ENCODE results near the gene MYLK.

The MYLK gene

GRCh38 chr3:123778991-123779622 is 105.0 kb downstream of the MYLK start:
- H3K4me1 ChIP-seq (ENCODE audit: low read depth, poor library complexity, severe bottlenecking) = no peaks in the 10 kb centered on the region
- no peak overlapping the region for H2AFZ ChIP-seq (ENCODE audit: low read depth)
- H3K9ac ChIP-seq = no peak overlapping the region
- no peak for TF ChIP-seq CTCF (conservative IDR thresholded peaks at IDR 0.05; ENCODE audit: low read depth, low read length)
- no peaks in the 10 kb centered on the region for H3K36me3 ChIP-seq (ENCODE audit: insufficient read depth)
- H3K27ac ChIP-seq = no peak overlapping the region
- no peaks in the 10 kb centered on the region for H3K27me3 ChIP-seq (ENCODE audit: insufficient read depth, low read depth)
- H4K20me1 ChIP-seq (ENCODE audit: insufficient read depth) = no peaks in the 10 kb centered on the region
- H3K4me2 ChIP-seq = no peak overlapping the region
- H3K4me3 ChIP-seq (IDR thresholded peaks at IDR 0.05; ENCODE audit: insufficient read depth, low read depth, low read length) = no peak overlapping the region
- no peaks in the 10 kb centered on the region for H3K79me2 ChIP-seq (ENCODE audit: insufficient read depth, low read depth)

- Histone ChIP-seq H3K4me2 (no peak overlapping the region), H3K9ac (no peak overlapping the region), H3K4me3 (IDR thresholded peaks at IDR 0.05; ENCODE audit: insufficient read depth, low read depth, low read length) (no peak overlapping the region), H3K36me3 (ENCODE audit: insufficient read depth) (no peaks in the 10 kb centered on the region), H3K27ac (no peak overlapping the region), H4K20me1 (ENCODE audit: insufficient read depth) (no peaks in the 10 kb centered on the region), H3K79me2 (ENCODE audit: insufficient read depth, low read depth) (no peaks in the 10 kb centered on the region), H3K27me3 (ENCODE audit: insufficient read depth, low read depth) (no peaks in the 10 kb centered on the region), H2AFZ (ENCODE audit: low read depth) (no peak overlapping the region), H3K4me1 (ENCODE audit: low read depth, poor library complexity, severe bottlenecking) (no peaks in the 10 kb centered on the region)
- no peak for TF ChIP-seq CTCF (conservative IDR thresholded peaks at IDR 0.05; ENCODE audit: low read depth, low read length)
Observed at GRCh38 chr3:123778525-123778924, 105.6 kb downstream of the MYLK start.

GRCh38 chr3:123776071-123776782 is 107.9 kb downstream of the MYLK start:
- H3K36me3 ChIP-seq (ENCODE audit: insufficient read depth) = no peaks in the 10 kb centered on the region
- H3K4me2 ChIP-seq = no peak overlapping the region
- H3K79me2 ChIP-seq (ENCODE audit: insufficient read depth, low read depth) = no peaks in the 10 kb centered on the region
- no peaks in the 10 kb centered on the region for H3K27me3 ChIP-seq (ENCODE audit: insufficient read depth, low read depth)
- H3K4me3 ChIP-seq (IDR thresholded peaks at IDR 0.05; ENCODE audit: insufficient read depth, low read depth, low read length) = no peak overlapping the region
- H3K27ac ChIP-seq = no peak overlapping the region
- no peak overlapping the region for H3K9ac ChIP-seq
- no peak overlapping the region for H2AFZ ChIP-seq (ENCODE audit: low read depth)
- no peak for TF ChIP-seq CTCF (conservative IDR thresholded peaks at IDR 0.05; ENCODE audit: low read depth, low read length)
- H4K20me1 ChIP-seq (ENCODE audit: insufficient read depth) = no peaks in the 10 kb centered on the region
- no peaks in the 10 kb centered on the region for H3K4me1 ChIP-seq (ENCODE audit: low read depth, poor library complexity, severe bottlenecking)

GRCh38 chr3:123774474-123774873 is 109.7 kb downstream of the MYLK start:
- no peak overlapping the region for H3K4me3 ChIP-seq (IDR thresholded peaks at IDR 0.05; ENCODE audit: insufficient read depth, low read depth, low read length)
- no peak overlapping the region for H3K4me2 ChIP-seq
- TF ChIP-seq CTCF (conservative IDR thresholded peaks at IDR 0.05; ENCODE audit: low read depth, low read length) = no peak
- H3K36me3 ChIP-seq (ENCODE audit: insufficient read depth) = no peaks in the 10 kb centered on the region
- H3K27me3 ChIP-seq (ENCODE audit: insufficient read depth, low read depth) = no peaks in the 10 kb centered on the region
- no peak overlapping the region for H3K9ac ChIP-seq
- no peaks in the 10 kb centered on the region for H3K79me2 ChIP-seq (ENCODE audit: insufficient read depth, low read depth)
- no peak overlapping the region for H3K27ac ChIP-seq
- no peaks in the 10 kb centered on the region for H4K20me1 ChIP-seq (ENCODE audit: insufficient read depth)
- H3K4me1 ChIP-seq (ENCODE audit: low read depth, poor library complexity, severe bottlenecking) = no peaks in the 10 kb centered on the region
- H2AFZ ChIP-seq (ENCODE audit: low read depth) = no peak overlapping the region
